GM23338 (cell line): ENCODE data around the gene ARPC2. TPM values are rescaled to one million over a fixed set of nuclear protein-coding genes. Genes with fewer than 3 reads are reported as not detected.

ENCODE experiments used
- ATAC-seq: fragments of 200-7000 bp; cut with Tn5 transposase; 3 replicates; pipeline ENCODE4 v1.9.1; 2020
- DNase-seq: peaks from one replicate; pipeline ENCODE4 v3.0.0-alpha.2; 2015; ENCODE audit warnings: low spot score
- H2AFZ ChIP-seq: fragments of 200-600 bp; sonication (generic); 2 replicates; pipeline ENCODE4 v1.8.0; 2016; ENCODE audit warnings: antibody characterized with exemption, mild to moderate bottlenecking, moderate library complexity
- H3F3A ChIP-seq: fragments of 200-600 bp; sonication (generic); replicated peaks from 2 replicates; pipeline ENCODE4 v1.8.0; 2017; ENCODE audit warnings: antibody characterized with exemption, mixed run types, low read depth
- H3K27ac ChIP-seq: fragments of 200-600 bp; sonication (generic); 2 replicates; pipeline ENCODE4 v1.6.1; 2016; ENCODE audit warnings: low read depth
- H3K27me3 ChIP-seq: fragments of 200-600 bp; sonication (generic); 2 replicates; pipeline ENCODE4 v1.8.0; 2016; ENCODE audit warnings: mild to moderate bottlenecking, mixed run types, moderate library complexity; ENCODE audit not compliant: insufficient read depth
- H3K36me3 ChIP-seq: fragments of 200-600 bp; sonication (generic); 2 replicates; pipeline ENCODE4 v1.8.0; 2016; ENCODE audit warnings: mild to moderate bottlenecking; ENCODE audit not compliant: insufficient read depth
- H3K4me1 ChIP-seq: fragments of 200-600 bp; sonication (generic); 2 replicates; pipeline ENCODE4 v1.8.0; 2016; ENCODE audit warnings: mild to moderate bottlenecking, moderate library complexity; ENCODE audit not compliant: insufficient read depth
- H3K4me2 ChIP-seq: fragments of 200-600 bp; sonication (generic); 2 replicates; pipeline ENCODE4 v1.7.1; 2017; ENCODE audit warnings: mixed run types
- H3K4me3 ChIP-seq: fragments of 200-600 bp; sonication (generic); 2 replicates; pipeline ENCODE4 v1.6.1; 2016; ENCODE audit warnings: mixed run types
- H3K79me2 ChIP-seq: fragments of 200-600 bp; sonication (generic); replicated peaks from 2 replicates; pipeline ENCODE4 v1.8.0; 2017; ENCODE audit warnings: mild to moderate bottlenecking; ENCODE audit not compliant: insufficient read depth
- H3K9me2 ChIP-seq: fragments of 200-600 bp; sonication (generic); 2 replicates; pipeline ENCODE4 v1.8.0; 2017; ENCODE audit not compliant: insufficient read depth
- H4K20me1 ChIP-seq: fragments of 200-600 bp; sonication (generic); replicated peaks from 2 replicates; pipeline ENCODE4 v1.8.0; 2017; ENCODE audit warnings: mild to moderate bottlenecking; ENCODE audit not compliant: insufficient read depth
- H3K27ac Mint-ChIP-seq: 2 replicates; pipeline ENCODE4 v1.8.0; 2020; ENCODE audit warnings: inconsistent platforms, mild to moderate bottlenecking, moderate library complexity, mixed read lengths
- H3K27me3 Mint-ChIP-seq: 3 replicates; pipeline ENCODE4 v1.8.0; 2022; ENCODE audit warnings: low read depth, mild to moderate bottlenecking, moderate library complexity, mixed read lengths, inconsistent platforms; ENCODE audit not compliant: insufficient read depth, poor library complexity
- H3K36me3 Mint-ChIP-seq: 3 replicates; pipeline ENCODE4 v1.8.0; 2021; ENCODE audit warnings: low read depth, mild to moderate bottlenecking, inconsistent platforms, moderate library complexity, mixed read lengths
- H3K4me1 Mint-ChIP-seq: 3 replicates; pipeline ENCODE4 v1.8.0; 2020; ENCODE audit warnings: mild to moderate bottlenecking, inconsistent platforms, mixed read lengths
- H3K4me3 Mint-ChIP-seq: 3 replicates; pipeline ENCODE4 v1.8.0; 2021; ENCODE audit warnings: moderate library complexity, mild to moderate bottlenecking, inconsistent platforms, mixed read lengths
- H3K9me3 Mint-ChIP-seq: 3 replicates; pipeline ENCODE4 v1.8.0; 2020; ENCODE audit warnings: moderate library complexity, mild to moderate bottlenecking, inconsistent platforms, mixed read lengths
- CREB1 ChIP-seq: fragments of 250-450 bp; sonication (Bioruptor Pico); IDR thresholded peaks from 2 replicates; pipeline ENCODE4 v1.5.0; 2020; ENCODE audit warnings: low read depth, mild to moderate bottlenecking, moderate library complexity
- EZH2 ChIP-seq: fragments of 200-600 bp; sonication (generic); IDR thresholded peaks from one replicate; pipeline ENCODE4 v1.8.0; 2017; ENCODE audit warnings: antibody characterized with exemption, mild to moderate bottlenecking, low read depth; ENCODE audit not compliant: unreplicated experiment
- EZH2phosphoT487 ChIP-seq: fragments of 200-600 bp; sonication (generic); IDR thresholded peaks from one replicate; pipeline ENCODE4 v1.8.1; 2018; ENCODE audit warnings: antibody characterized with exemption; ENCODE audit not compliant: unreplicated experiment
- JUNB ChIP-seq: IDR thresholded peaks from one replicate; pipeline ENCODE4 v1.6.1; 2016; ENCODE audit warnings: antibody characterized with exemption; ENCODE audit not compliant: unreplicated experiment
- NANOG ChIP-seq: IDR thresholded peaks from 2 replicates; pipeline ENCODE4 v1.6.1; 2016; ENCODE audit warnings: antibody characterized with exemption, borderline replicate concordance
- POLR2AphosphoS5 ChIP-seq: IDR thresholded peaks from 2 replicates; pipeline ENCODE4 v1.6.1; 2016; ENCODE audit warnings: antibody characterized with exemption, low read depth
- STAT1 ChIP-seq: IDR thresholded peaks from one replicate; pipeline ENCODE4 v1.6.1; 2016; ENCODE audit warnings: antibody characterized with exemption; ENCODE audit not compliant: unreplicated experiment
- ZNF114 ChIP-seq: fragments of 250-450 bp; sonication (Bioruptor Pico); IDR thresholded peaks from 2 replicates; pipeline ENCODE4 v1.5.0; 2020; ENCODE audit warnings: mild to moderate bottlenecking, moderate library complexity
- ZNF331 ChIP-seq: fragments of 250-450 bp; sonication (Bioruptor Pico); IDR thresholded peaks from 2 replicates; pipeline ENCODE4 v1.5.0; 2020; ENCODE audit warnings: low read depth, mild to moderate bottlenecking, moderate library complexity
- ZNF462 ChIP-seq: fragments of 250-450 bp; sonication (Bioruptor Pico); IDR thresholded peaks from 2 replicates; pipeline ENCODE4 v1.5.0; 2020; ENCODE audit warnings: mild to moderate bottlenecking, moderate library complexity
- polyA plus RNA-seq: library from polyadenylated mRNA; unstranded; fragments of >200 nt; fragmentation: Nextera tagmentation; extraction: Ambion mirVana; gene quantifications from 2 replicates; pipeline ENCODE4 v1.2.1, GENCODE V29; 2016
- total RNA-seq: library from RNA; depleted of rRNA; stranded (reverse); fragments of >200 nt; shearing (Covaris generic); gene quantifications from 2 replicates; pipeline ENCODE4 v1.2.3, GENCODE V29; 2014
- TF ChIP-seq, protein P1 (sequence below): IDR thresholded peaks from one replicate; pipeline ENCODE4 v1.6.1; 2018; ENCODE audit warnings: antibody characterized with exemption; ENCODE audit not compliant: unreplicated experiment

Gene ARPC2
- total and polyA plus RNA-seq, 2 experiments from 2014 or later = 217 to 271 TPM

DNA sequence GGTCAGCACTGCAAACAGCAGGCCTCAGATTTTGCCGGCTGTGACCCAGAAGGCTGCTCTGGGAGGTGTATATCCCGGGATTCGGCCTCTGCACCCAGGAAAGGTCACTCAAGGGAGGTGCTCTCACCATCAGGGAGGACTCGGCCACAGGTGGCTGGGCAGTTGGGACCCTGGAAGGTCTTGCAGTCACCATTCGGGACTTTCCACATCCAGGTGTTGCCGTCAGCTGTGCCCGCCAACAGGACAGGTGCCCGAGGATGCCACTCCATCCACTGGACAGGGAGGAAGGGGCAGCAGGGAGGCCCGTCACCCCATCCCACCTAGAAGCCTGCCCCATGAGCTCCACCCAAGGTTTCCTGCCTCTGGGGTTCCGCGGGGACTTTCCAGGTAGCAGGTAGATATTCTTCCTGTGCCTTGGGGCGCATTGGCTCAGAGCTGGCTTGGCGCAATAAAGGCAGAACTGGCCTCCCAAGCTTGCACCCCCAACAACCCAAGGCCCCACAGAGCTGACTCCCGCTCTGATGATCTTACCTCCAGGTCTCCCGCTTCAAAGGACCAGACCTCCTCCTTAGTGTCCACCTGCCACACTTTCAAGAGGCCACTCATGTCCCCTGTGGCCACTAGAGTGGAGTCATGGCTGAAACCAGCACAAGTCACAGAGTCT is 49.5 kb downstream of the ARPC2 start:
- TF ChIP-seq ZNF114 (CRISPR knock-in tag) (no peak), NANOG (no peak), JUNB (no peak), EZH2phosphoT487 (no peak)
- TF ChIP-seq, protein P1, sequence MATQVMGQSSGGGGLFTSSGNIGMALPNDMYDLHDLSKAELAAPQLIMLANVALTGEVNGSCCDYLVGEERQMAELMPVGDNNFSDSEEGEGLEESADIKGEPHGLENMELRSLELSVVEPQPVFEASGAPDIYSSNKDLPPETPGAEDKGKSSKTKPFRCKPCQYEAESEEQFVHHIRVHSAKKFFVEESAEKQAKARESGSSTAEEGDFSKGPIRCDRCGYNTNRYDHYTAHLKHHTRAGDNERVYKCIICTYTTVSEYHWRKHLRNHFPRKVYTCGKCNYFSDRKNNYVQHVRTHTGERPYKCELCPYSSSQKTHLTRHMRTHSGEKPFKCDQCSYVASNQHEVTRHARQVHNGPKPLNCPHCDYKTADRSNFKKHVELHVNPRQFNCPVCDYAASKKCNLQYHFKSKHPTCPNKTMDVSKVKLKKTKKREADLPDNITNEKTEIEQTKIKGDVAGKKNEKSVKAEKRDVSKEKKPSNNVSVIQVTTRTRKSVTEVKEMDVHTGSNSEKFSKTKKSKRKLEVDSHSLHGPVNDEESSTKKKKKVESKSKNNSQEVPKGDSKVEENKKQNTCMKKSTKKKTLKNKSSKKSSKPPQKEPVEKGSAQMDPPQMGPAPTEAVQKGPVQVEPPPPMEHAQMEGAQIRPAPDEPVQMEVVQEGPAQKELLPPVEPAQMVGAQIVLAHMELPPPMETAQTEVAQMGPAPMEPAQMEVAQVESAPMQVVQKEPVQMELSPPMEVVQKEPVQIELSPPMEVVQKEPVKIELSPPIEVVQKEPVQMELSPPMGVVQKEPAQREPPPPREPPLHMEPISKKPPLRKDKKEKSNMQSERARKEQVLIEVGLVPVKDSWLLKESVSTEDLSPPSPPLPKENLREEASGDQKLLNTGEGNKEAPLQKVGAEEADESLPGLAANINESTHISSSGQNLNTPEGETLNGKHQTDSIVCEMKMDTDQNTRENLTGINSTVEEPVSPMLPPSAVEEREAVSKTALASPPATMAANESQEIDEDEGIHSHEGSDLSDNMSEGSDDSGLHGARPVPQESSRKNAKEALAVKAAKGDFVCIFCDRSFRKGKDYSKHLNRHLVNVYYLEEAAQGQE = no peak
- H2AFZ ChIP-seq = no peak overlapping the region
- H3K9me2 ChIP-seq = no peaks in the 10 kb centered on the region
- no peaks in the 10 kb centered on the region for H3F3A ChIP-seq
- peaks cover 44% of the 10 kb centered on the region for H3K36me3 Mint-ChIP-seq
- no peaks in the 10 kb centered on the region for H3K36me3 ChIP-seq
- no peak overlapping the region for H3K4me3 Mint-ChIP-seq
- H3K27me3 ChIP-seq = no peaks in the 10 kb centered on the region
- no peak overlapping the region for H3K27ac Mint-ChIP-seq
- peaks cover 9% of the 10 kb centered on the region for H3K27me3 Mint-ChIP-seq
- peaks cover 17% of the 10 kb centered on the region for H3K79me2 ChIP-seq
- ATAC-seq = no peak
- H3K4me1 ChIP-seq = peaks cover 18% of the 10 kb centered on the region
- DNase-seq = no peak
- H3K27ac ChIP-seq = no peak overlapping the region
- H4K20me1 ChIP-seq = no peaks in the 10 kb centered on the region; the same call in 1 of the 2 replicates
- H3K4me1 Mint-ChIP-seq = peaks cover 15% of the 10 kb centered on the region
- no peak overlapping the region for H3K4me2 ChIP-seq
- no peak overlapping the region for H3K4me3 ChIP-seq
- H3K9me3 Mint-ChIP-seq = no peaks in the 10 kb centered on the region

DNA sequence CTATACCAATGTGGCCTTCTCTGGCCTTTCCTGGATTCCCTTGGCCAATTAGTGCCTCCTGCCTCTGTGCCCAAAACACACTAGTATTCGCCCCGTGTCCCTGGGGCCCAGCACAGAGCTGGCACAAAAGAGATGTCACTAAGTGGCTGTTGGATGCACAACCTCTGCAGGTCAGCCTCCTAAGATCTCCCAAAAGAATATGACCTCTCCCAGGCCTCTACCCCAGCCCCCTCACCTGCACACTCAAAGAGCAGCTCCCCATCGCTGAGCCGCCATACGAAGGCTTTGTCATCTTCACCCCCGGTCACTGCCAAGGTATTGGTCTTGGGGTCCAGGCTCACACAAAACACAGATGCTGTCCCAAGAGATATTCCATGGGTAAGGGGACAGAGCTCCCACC is 50.3 kb downstream of the ARPC2 start:
- no peaks in the 10 kb centered on the region for H3K9me3 Mint-ChIP-seq
- H3F3A ChIP-seq = no peaks in the 10 kb centered on the region
- H3K4me2 ChIP-seq = no peak overlapping the region
- H3K27me3 Mint-ChIP-seq = peaks cover 12% of the 10 kb centered on the region
- peaks cover 44% of the 10 kb centered on the region for H3K36me3 Mint-ChIP-seq
- H3K4me1 ChIP-seq = peaks cover 13% of the 10 kb centered on the region
- H3K27me3 ChIP-seq = no peaks in the 10 kb centered on the region
- H4K20me1 ChIP-seq = no peaks in the 10 kb centered on the region; the same call in 1 of the 2 replicates
- H3K4me1 Mint-ChIP-seq = peaks cover 18% of the 10 kb centered on the region
- H3K27ac ChIP-seq = no peak overlapping the region
- no peak overlapping the region for H3K27ac Mint-ChIP-seq
- DNase-seq = no peak
- no peak overlapping the region for H3K4me3 ChIP-seq
- no peak for ATAC-seq
- peaks cover 17% of the 10 kb centered on the region for H3K79me2 ChIP-seq
- H2AFZ ChIP-seq = no peak overlapping the region
- no peaks in the 10 kb centered on the region for H3K36me3 ChIP-seq
- H3K4me3 Mint-ChIP-seq = no peak overlapping the region; the same call in 2 of the 3 replicates
- no peaks in the 10 kb centered on the region for H3K9me2 ChIP-seq
- TF ChIP-seq ZNF331 (no peak), POLR2AphosphoS5 (no peak), ZNF462 (CRISPR knock-in tag) (no peak), STAT1 (no peak), EZH2phosphoT487 (no peak), JUNB (no peak), NANOG (no peak), CREB1 (CRISPR knock-in tag) (no peak), EZH2 (no peak)
